Measurements from ENCODE around the gene NXPH4. TPM values are rescaled to one million over a fixed set of nuclear protein-coding genes. Genes with fewer than 3 reads are reported as not detected.

NXPH4 gene
- total RNA-seq, 1 donor from 2014 or later = 15.1 TPM

- TF ChIP-seq CTCF (conservative IDR thresholded peaks at IDR 0.05) = peak; percentile 47
- H3K4me1 Mint-ChIP-seq (ENCODE audit: unreplicated experiment) = peaks cover 50% of the 10 kb centered on the region
- peak overlapping the region; percentile 93 for H3K27ac Mint-ChIP-seq
- H3K27me3 Mint-ChIP-seq = peaks cover 73% of the 10 kb centered on the region
- DNase-seq (ENCODE audit: extremely low spot score, unreplicated experiment) = no peak
- no peaks in the 10 kb centered on the region for H3K36me3 Mint-ChIP-seq
- H3K9me3 Mint-ChIP-seq = no peaks in the 10 kb centered on the region
- peak overlapping the region; percentile 88 for H3K4me3 Mint-ChIP-seq
Observed at GRCh38 chr12:57240926-57241401, 24.4 kb downstream of the NXPH4 start.

- no peak for DNase-seq (ENCODE audit: extremely low spot score, unreplicated experiment)
- Mint-ChIP-seq H3K36me3 (peaks cover 2% of the 10 kb centered on the region), H3K9me3 (no peaks in the 10 kb centered on the region), H3K4me1 (ENCODE audit: unreplicated experiment) (peaks cover 51% of the 10 kb centered on the region), H3K27me3 (peaks cover 68% of the 10 kb centered on the region), H3K4me3 (peak overlapping the region; percentile 88), H3K27ac (peak overlapping the region; percentile 93)
- peak; percentile 5 for TF ChIP-seq CTCF (conservative IDR thresholded peaks at IDR 0.05)
Observed at GRCh38 chr12:57241402-57242310, 25.1 kb downstream of the NXPH4 start.

GRCh38 chr12:57242329-57242690, 25.7 kb downstream of the NXPH4 start:
- peaks cover 3% of the 10 kb centered on the region for H3K36me3 Mint-ChIP-seq
- peaks cover 49% of the 10 kb centered on the region for H3K4me1 Mint-ChIP-seq (ENCODE audit: unreplicated experiment)
- peaks cover 62% of the 10 kb centered on the region for H3K27me3 Mint-ChIP-seq
- peak overlapping the region; percentile 90 for H3K4me3 Mint-ChIP-seq
- TF ChIP-seq CTCF (conservative IDR thresholded peaks at IDR 0.05) = no peak
- no peaks in the 10 kb centered on the region for H3K9me3 Mint-ChIP-seq
- peak overlapping the region; percentile 48 for H3K27ac Mint-ChIP-seq
- no peak for DNase-seq (ENCODE audit: extremely low spot score, unreplicated experiment)

GRCh38 chr12:57242691-57243454, 26.3 kb downstream of the NXPH4 start:
- H3K27ac Mint-ChIP-seq = peak overlapping the region; percentile 61
- H3K36me3 Mint-ChIP-seq = peaks cover 3% of the 10 kb centered on the region
- TF ChIP-seq CTCF (conservative IDR thresholded peaks at IDR 0.05) = peak; percentile 83
- peaks cover 56% of the 10 kb centered on the region for H3K27me3 Mint-ChIP-seq
- H3K4me3 Mint-ChIP-seq = peak overlapping the region; percentile 90
- peak; percentile 90 for DNase-seq (ENCODE audit: extremely low spot score, unreplicated experiment)
- no peaks in the 10 kb centered on the region for H3K9me3 Mint-ChIP-seq
- H3K4me1 Mint-ChIP-seq (ENCODE audit: unreplicated experiment) = peaks cover 44% of the 10 kb centered on the region

- Mint-ChIP-seq H3K4me1 (ENCODE audit: unreplicated experiment) (peaks cover 42% of the 10 kb centered on the region), H3K27me3 (peaks cover 53% of the 10 kb centered on the region)
Observed at GRCh38 chr12:57243521-57244311, 27.1 kb downstream of the NXPH4 start.

More at GRCh38 chr12:57243521-57244311, 27.1 kb downstream of the NXPH4 start:
- peak; percentile 84 for TF ChIP-seq CTCF (conservative IDR thresholded peaks at IDR 0.05)
- H3K27ac Mint-ChIP-seq = peak overlapping the region; percentile 87
- no peak for DNase-seq (ENCODE audit: extremely low spot score, unreplicated experiment)
- H3K36me3 Mint-ChIP-seq = peaks cover 6% of the 10 kb centered on the region
- H3K4me3 Mint-ChIP-seq = peak overlapping the region; percentile 90
- no peaks in the 10 kb centered on the region for H3K9me3 Mint-ChIP-seq

Data from type B pancreatic cell (in vitro differentiated cells).